H1 (cell line): Measurements from ENCODE around the gene NPM1.

Experiments
- ATF2 ChIP-seq: IDR thresholded peaks from 2 replicates; pipeline ENCODE4 v1.6.1; 2012; ENCODE audit warnings: low read length, inconsistent platforms
- ATF3 ChIP-seq: IDR thresholded peaks from 2 replicates; pipeline ENCODE4 v1.6.1; 2011; ENCODE audit warnings: low read depth, mild to moderate bottlenecking, low read length; ENCODE audit not compliant: insufficient read depth
- CHD2 ChIP-seq: IDR thresholded peaks from 2 replicates; pipeline ENCODE4 v1.6.1; 2012; ENCODE audit warnings: low read length, improper control_type of control experiment
- CTCF ChIP-seq, 3 experiments: IDR thresholded peaks; 1 replicate in 2 of 3; 2 replicates in 1 of 3; pipeline versions ENCODE4 v1.5.1 to v1.6.1; 2011; ENCODE audit warnings: low read length in 3 of 3, mild to moderate bottlenecking in 3 of 3, inconsistent platforms in 2 of 3, low read depth in 1 of 3, moderate library complexity in 1 of 3; ENCODE audit not compliant: insufficient read depth in 1 of 3; ENCODE audit errors: control extremely low read depth in 1 of 3
- EGR1 ChIP-seq: IDR thresholded peaks from 2 replicates; pipeline ENCODE4 v1.6.1; 2011; ENCODE audit warnings: low read depth, low read length, borderline replicate concordance
- POLR2A ChIP-seq, 2 experiments: IDR thresholded peaks; 1 replicate in 1 of 2; 2 replicates in 1 of 2; pipeline ENCODE4 v1.6.1; 2011; ENCODE audit warnings: low read depth in 2 of 2, low read length in 2 of 2, mild to moderate bottlenecking in 2 of 2; ENCODE audit errors: control extremely low read depth in 1 of 2
- POLR2AphosphoS5 ChIP-seq: IDR thresholded peaks from 2 replicates; pipeline ENCODE4 v1.6.1; 2011; ENCODE audit warnings: low read depth, low read length
- RAD21 ChIP-seq, 2 experiments: IDR thresholded peaks in 1 of 2; conservative IDR thresholded peaks in 1 of 2; 2 replicates each; pipeline ENCODE4 v1.6.1; 2011; ENCODE audit warnings: low read depth in 2 of 2, low read length in 2 of 2, improper control_type of control experiment in 1 of 2, inconsistent platforms in 1 of 2, mild to moderate bottlenecking in 1 of 2, moderate library complexity in 1 of 2
- SP1 ChIP-seq: IDR thresholded peaks from 2 replicates; pipeline ENCODE4 v1.6.1; 2011; ENCODE audit warnings: low read depth, low read length
- TAF1 ChIP-seq: IDR thresholded peaks from 2 replicates; pipeline ENCODE4 v1.6.1; 2011; ENCODE audit warnings: mild to moderate bottlenecking, low read depth, low read length
- YY1 ChIP-seq: IDR thresholded peaks from 2 replicates; pipeline ENCODE4 v1.6.1; 2011; ENCODE audit warnings: low read depth, mild to moderate bottlenecking, low read length

GRCh38 chr5:171432583-171433351, 45.1 kb downstream of the NPM1 start:
- no peak for TF ChIP-seq POLR2A (IDR thresholded peaks at IDR 0.05; ENCODE audit: control extremely low read depth in 1 of 2, low read depth in 2 of 2, low read length in 2 of 2)
- no peak for TF ChIP-seq SP1
- TF ChIP-seq EGR1 = no peak
- no peak for TF ChIP-seq CTCF (IDR thresholded peaks at IDR 0.05; ENCODE audit: control extremely low read depth in 1 of 3, insufficient read depth in 1 of 3, low read depth in 1 of 3, low read length in 3 of 3)
- no peak for TF ChIP-seq TAF1
- TF ChIP-seq YY1 = no peak
- no peak for TF ChIP-seq POLR2AphosphoS5
- no peak for TF ChIP-seq ATF3
- no peak for TF ChIP-seq RAD21 (IDR thresholded peaks at IDR 0.05 in 1 of 2, conservative IDR thresholded peaks at IDR 0.05 in 1 of 2; ENCODE audit: low read depth in 2 of 2, low read length in 2 of 2)
- TF ChIP-seq CHD2 = no peak
- no peak for TF ChIP-seq ATF2
